Karpas-422 (cell line): ENCODE data around the gene AP3D1. TPM values are rescaled to one million over a fixed set of nuclear protein-coding genes. Genes with fewer than 3 reads are reported as not detected.
A peak's percentile ranks its signal among the peaks of the same experiment; 100 is the strongest.

Experiments used
- DNase-seq: peaks from one replicate; pipeline ENCODE4 v3.0.0-alpha.2; 2015
- H2AFZ ChIP-seq: fragments of 200-600 bp; sonication (generic); 2 replicates; pipeline ENCODE4 v1.6.1; 2014; ENCODE audit warnings: antibody characterized with exemption, low read length, mixed read lengths
- H3K27ac ChIP-seq: fragments of 200-600 bp; sonication (generic); 2 replicates; pipeline ENCODE4 v1.5.1; 2014; ENCODE audit warnings: mild to moderate bottlenecking, low read length, moderate library complexity
- H3K27me3 ChIP-seq: fragments of 200-600 bp; sonication (generic); 2 replicates; pipeline ENCODE4 v1.6.1; 2014; ENCODE audit warnings: low read length, mixed read lengths
- H3K36me3 ChIP-seq: fragments of 200-600 bp; sonication (generic); 2 replicates; pipeline ENCODE4 v1.6.1; 2014; ENCODE audit warnings: low read length, mixed read lengths; ENCODE audit not compliant: insufficient read depth
- H3K4me1 ChIP-seq: fragments of 200-600 bp; sonication (generic); 2 replicates; pipeline ENCODE4 v1.6.1; 2014; ENCODE audit warnings: mild to moderate bottlenecking, low read length, mixed read lengths
- H3K4me2 ChIP-seq: fragments of 200-600 bp; sonication (generic); 2 replicates; pipeline ENCODE4 v1.6.1; 2014; ENCODE audit warnings: low read length, low read depth, mild to moderate bottlenecking; ENCODE audit not compliant: poor library complexity, severe bottlenecking
- H3K4me3 ChIP-seq: fragments of 200-600 bp; sonication (generic); 2 replicates; pipeline ENCODE4 v1.5.1; 2014; ENCODE audit warnings: mild to moderate bottlenecking, antibody characterized with exemption, low read length, mixed read lengths
- H3K79me2 ChIP-seq: fragments of 200-600 bp; sonication (generic); 2 replicates; pipeline ENCODE4 v1.6.1; 2014; ENCODE audit warnings: mild to moderate bottlenecking, low read length, mixed read lengths
- H3K9ac ChIP-seq: fragments of 200-600 bp; sonication (generic); 2 replicates; pipeline ENCODE4 v1.6.0; 2014; ENCODE audit warnings: low read length
- H3K9me2 ChIP-seq: fragments of 200-600 bp; sonication (generic), shearing (Covaris generic); replicated peaks from 2 replicates; pipeline ENCODE4 v1.6.0; 2014; ENCODE audit warnings: mild to moderate bottlenecking, low read length, moderate library complexity; ENCODE audit not compliant: insufficient read depth
- H3K9me3 ChIP-seq: fragments of 300-700, 200-600 bp; sonication (generic); 2 replicates; pipeline ENCODE4 v1.6.1; 2014; ENCODE audit warnings: low read length, mixed read lengths
- H4K20me1 ChIP-seq: fragments of 200-600 bp; sonication (generic); 2 replicates; pipeline ENCODE4 v1.6.1; 2014; ENCODE audit warnings: mild to moderate bottlenecking, antibody characterized with exemption, low read length, low read depth; ENCODE audit not compliant: insufficient read depth
- total RNA-seq: library from RNA; depleted of rRNA; stranded (reverse); fragments of >200 nt; shearing (Covaris generic); gene quantifications from 2 replicates; pipeline ENCODE4 v1.2.3, GENCODE V29; 2014; ENCODE audit warnings: low replicate concordance

The AP3D1 gene
- total RNA-seq, 1 experiment from 2014 or later: 82.3 TPM

DNA sequence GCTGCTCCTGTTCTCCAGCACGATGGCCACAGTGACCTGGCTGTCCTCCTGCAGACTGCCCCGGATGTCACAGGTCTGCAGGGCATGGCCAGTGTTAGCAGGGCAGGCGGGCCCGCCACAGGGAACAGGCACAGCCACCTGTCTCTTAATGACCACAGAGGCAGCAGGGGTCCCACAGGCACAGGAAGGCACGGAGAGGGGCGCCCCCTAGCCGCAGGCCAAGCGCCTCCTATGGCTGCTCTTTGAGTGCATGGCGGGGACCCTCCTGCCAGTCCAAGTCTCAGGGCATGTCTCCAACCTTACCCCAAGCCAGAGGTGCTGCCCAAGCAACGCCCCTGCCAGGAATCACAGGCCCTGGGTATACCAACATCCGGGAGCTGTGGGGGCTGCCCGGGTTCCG lies 40.5 kb downstream of the AP3D1 start:
- peaks cover 34% of the 10 kb centered on the region for H3K36me3 ChIP-seq
- H3K9ac ChIP-seq: no peak overlapping the region
- no peak overlapping the region for H3K4me3 ChIP-seq
- H3K9me2 ChIP-seq: no peaks in the 10 kb centered on the region
- H3K4me2 ChIP-seq: no peak overlapping the region
- no peaks in the 10 kb centered on the region; the same call in 1 of the 2 replicates for H3K9me3 ChIP-seq
- no peaks in the 10 kb centered on the region for H3K27me3 ChIP-seq
- peaks cover 5% of the 10 kb centered on the region; the same call in 1 of the 2 replicates for H3K79me2 ChIP-seq
- no peaks in the 10 kb centered on the region for H3K4me1 ChIP-seq
- no peak overlapping the region for H2AFZ ChIP-seq
- no peaks in the 10 kb centered on the region for H4K20me1 ChIP-seq
- DNase-seq: peak; percentile 71
- H3K27ac ChIP-seq: no peak overlapping the region

DNA sequence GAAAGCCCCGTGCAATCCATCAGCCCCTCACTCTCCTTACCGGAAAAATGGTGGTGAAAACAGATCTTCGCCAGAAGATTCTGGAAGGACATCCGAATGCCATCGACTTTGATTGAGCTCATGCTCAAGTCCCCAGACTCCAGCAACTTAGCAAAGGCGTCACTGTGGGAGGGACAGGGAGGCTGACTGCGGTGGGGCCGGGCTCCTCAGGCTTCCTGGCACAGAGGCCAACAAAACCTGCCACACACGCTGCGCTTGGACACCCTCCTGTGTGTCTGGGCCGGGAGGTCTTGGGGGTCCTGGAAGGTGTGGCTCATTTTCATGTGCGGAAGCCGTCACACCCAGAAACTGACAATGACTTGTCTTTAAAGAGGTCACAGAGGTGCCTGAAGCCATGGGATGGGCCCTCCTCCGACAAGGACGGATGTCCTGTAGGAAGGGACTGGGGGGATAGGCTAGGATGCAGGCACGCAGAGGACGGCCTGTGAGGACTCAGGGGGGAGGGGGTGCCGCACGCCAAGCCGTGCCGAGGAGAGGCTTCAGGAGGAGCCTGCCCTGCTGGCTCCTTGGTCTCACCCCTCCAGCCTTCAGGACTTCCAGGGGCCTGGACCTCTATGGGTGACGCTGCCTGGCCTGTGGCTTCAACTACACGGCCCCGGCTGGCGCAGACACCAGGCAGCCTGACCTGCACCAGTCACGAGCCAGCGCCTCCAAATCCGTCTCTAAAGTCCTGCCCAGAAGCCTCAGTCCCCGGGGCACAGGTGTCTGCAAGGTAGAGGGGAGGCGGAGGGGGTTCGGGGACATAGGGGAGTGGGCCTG lies 42.1 kb downstream of the AP3D1 start:
- no peak overlapping the region for H2AFZ ChIP-seq
- no peak overlapping the region for H3K27ac ChIP-seq
- no peaks in the 10 kb centered on the region for H3K4me1 ChIP-seq
- H3K4me2 ChIP-seq: no peak overlapping the region
- no peaks in the 10 kb centered on the region for H3K27me3 ChIP-seq
- no peaks in the 10 kb centered on the region for H4K20me1 ChIP-seq
- no peak overlapping the region for H3K9ac ChIP-seq
- H3K79me2 ChIP-seq: peaks cover 10% of the 10 kb centered on the region
- peaks cover 40% of the 10 kb centered on the region for H3K36me3 ChIP-seq
- H3K9me3 ChIP-seq: no peaks in the 10 kb centered on the region; the same call in 1 of the 2 replicates
- H3K4me3 ChIP-seq: no peak overlapping the region
- DNase-seq: no peak
- H3K9me2 ChIP-seq: no peaks in the 10 kb centered on the region

DNA sequence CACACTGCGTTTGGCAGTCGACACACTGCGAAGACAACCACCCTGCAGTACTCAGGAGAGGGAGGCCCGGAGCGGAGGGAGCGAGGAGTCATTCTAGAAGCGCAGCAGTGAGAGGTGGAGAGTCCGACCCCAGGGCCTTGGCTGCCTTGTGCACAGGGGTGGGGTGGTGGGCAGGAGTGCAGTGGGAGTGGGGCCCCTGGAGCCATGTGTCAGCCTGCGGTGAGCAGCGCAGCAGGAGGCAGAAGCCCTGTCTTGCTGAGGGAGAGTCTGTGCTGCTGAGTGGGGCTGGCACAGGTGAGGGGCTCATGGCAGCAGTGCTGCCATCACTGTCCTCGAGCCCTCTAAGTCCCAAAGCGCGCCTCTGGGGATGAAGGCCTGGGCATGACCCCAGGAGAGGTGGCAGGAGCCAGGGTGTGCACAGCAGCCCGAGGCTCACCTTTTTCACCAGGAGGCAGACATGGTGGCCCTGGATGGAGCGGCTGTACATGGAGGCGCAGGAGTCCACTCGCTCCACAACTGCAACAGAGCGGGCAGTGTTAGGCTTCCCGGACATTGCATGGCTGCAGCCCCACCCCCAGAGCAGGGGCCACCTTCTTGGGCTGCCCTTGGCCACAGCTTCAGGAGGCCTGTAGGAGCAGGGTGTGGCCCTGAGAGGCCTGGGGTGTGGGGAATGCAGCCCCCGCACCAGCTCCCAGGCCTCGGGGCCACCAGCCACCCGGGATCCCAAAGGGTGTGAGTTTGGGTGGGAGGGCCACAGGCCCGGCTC lies 42.9 kb downstream of the AP3D1 start:
- no peak overlapping the region for H3K9ac ChIP-seq
- H4K20me1 ChIP-seq: 0 out of 2 replicates have a peak, but pooled peaks cover 5% of the 10 kb centered on the region
- H3K27ac ChIP-seq: no peak overlapping the region
- no peak overlapping the region for H2AFZ ChIP-seq
- H3K36me3 ChIP-seq: peaks cover 40% of the 10 kb centered on the region
- no peaks in the 10 kb centered on the region for H3K4me1 ChIP-seq
- DNase-seq: no peak
- no peaks in the 10 kb centered on the region; the same call in 1 of the 2 replicates for H3K9me3 ChIP-seq
- H3K4me2 ChIP-seq: no peak overlapping the region
- H3K79me2 ChIP-seq: peaks cover 15% of the 10 kb centered on the region
- H3K4me3 ChIP-seq: no peak overlapping the region
- no peaks in the 10 kb centered on the region for H3K9me2 ChIP-seq
- no peaks in the 10 kb centered on the region for H3K27me3 ChIP-seq

DNA sequence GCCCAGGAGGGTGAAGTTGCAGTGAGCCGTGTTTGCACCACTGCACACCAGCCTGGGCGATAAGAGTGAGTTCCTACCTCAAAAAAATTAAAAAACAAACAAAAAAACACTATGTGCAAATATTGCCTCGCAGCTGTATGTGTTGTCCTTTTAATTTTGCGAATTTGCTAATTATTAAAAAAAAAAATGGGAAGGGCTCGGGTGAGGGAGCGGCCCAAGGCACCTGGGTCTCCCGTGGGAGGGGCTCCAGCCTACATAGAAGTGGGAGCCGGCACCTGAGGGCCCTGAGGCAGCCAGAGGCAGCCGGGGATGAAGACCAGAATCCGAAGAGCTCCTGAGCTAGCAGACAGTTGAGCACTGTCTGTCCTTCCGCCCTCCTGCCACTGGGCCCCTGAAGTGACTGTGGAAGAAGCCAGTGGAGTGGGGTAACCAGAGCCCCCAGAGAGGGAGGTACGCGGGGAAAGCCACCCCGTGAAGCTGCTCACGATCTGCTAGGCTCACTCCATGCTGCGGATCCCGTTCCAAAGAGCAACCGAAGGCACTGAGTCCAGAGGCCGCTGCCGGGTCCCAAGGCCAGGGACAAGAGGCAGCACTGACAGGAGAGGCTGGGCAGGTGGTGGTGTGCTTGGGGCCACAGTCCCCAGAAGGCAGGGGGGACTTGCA lies 48.2 kb downstream of the AP3D1 start:
- Histone ChIP-seq H3K79me2 (peaks cover 23% of the 10 kb centered on the region), H3K4me1 (peaks cover 10% of the 10 kb centered on the region), H4K20me1 (peaks cover 8% of the 10 kb centered on the region; the same call in 1 of the 2 replicates), H3K9ac (no peak overlapping the region), H3K4me3 (no peak overlapping the region), H2AFZ (no peak overlapping the region), H3K27me3 (no peaks in the 10 kb centered on the region), H3K4me2 (no peak overlapping the region), H3K9me2 (no peaks in the 10 kb centered on the region), H3K27ac (no peak overlapping the region), H3K36me3 (peaks cover 26% of the 10 kb centered on the region), H3K9me3 (no peaks in the 10 kb centered on the region; the same call in 1 of the 2 replicates)
- no peak for DNase-seq

DNA sequence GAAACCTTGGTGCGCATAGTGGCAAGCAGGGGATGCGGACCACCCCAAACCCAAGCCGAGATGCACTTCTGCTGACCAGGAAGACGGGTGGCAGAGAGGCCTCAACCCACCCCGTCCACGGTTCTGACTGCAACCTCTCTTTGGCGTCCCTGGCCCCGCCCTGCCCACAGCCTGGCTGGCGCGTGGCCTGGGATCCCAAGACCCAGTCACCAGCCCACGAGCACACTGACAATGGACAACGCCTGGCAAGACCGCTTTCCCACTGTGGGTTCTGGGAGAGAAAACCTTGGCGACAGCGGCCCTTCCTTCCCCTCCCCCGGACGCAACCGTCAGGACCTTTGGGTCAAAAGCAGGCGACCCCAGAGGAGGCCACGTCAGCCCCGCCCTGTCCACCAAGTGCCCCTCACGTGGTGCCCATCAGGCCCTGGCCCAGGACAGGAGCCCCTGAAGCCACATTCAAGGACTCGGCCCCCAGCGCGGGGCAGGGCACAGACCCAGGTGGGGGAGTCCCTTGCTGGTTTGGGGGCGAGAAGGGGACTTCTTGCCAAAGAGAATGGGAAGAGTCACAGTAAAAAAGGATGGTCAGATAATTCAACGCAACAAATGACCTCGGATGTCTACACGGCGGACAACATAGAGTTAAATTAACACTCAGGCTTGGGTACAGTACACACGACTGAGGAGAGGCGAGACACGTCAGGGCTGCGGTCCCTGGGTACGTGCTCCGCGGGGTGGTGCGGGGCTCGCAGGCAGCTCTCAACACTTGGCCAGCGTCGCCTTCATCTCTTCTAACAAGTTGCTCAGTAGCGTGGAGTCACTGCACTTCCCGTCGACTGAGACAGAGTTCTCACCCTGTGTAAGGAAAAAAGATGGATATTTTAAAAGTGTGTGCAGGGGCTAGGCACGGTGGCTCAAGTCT lies 49.7 kb downstream of the AP3D1 start:
- Histone ChIP-seq H3K4me1 (peaks cover 23% of the 10 kb centered on the region), H3K9ac (no peak overlapping the region), H3K9me3 (no peaks in the 10 kb centered on the region; the same call in 1 of the 2 replicates), H3K4me3 (no peak overlapping the region), H3K27me3 (no peaks in the 10 kb centered on the region), H3K27ac (no peak overlapping the region), H3K79me2 (peaks cover 32% of the 10 kb centered on the region), H3K36me3 (peaks cover 15% of the 10 kb centered on the region), H3K4me2 (no peak overlapping the region), H3K9me2 (no peaks in the 10 kb centered on the region), H2AFZ (no peak overlapping the region), H4K20me1 (peaks cover 15% of the 10 kb centered on the region; the same call in 1 of the 2 replicates)
- no peak for DNase-seq

DNA sequence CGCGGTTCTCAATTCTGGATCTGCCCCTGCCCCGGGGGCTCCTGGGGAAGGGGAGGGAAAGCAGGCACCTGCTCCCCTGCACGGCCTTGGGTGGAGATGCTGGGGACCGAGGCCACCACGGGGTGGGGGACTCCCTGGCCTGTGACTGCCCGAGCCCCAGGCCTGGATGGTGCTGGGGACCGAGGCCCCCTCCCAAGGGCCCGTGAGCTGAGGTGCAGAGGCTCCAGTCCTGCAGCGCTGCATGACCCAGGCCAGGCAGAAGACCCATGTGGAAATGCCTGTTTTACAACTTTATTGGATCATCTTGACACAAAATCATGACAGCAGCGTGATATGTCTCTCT lies 50.7 kb downstream of the AP3D1 start:
- DNase-seq: no peak
- Histone ChIP-seq H3K36me3 (peaks cover 5% of the 10 kb centered on the region), H3K27ac (no peak overlapping the region), H3K9me2 (no peaks in the 10 kb centered on the region), H3K27me3 (no peaks in the 10 kb centered on the region), H3K9ac (no peak overlapping the region), H3K79me2 (peaks cover 33% of the 10 kb centered on the region), H3K4me2 (no peak overlapping the region), H4K20me1 (peaks cover 15% of the 10 kb centered on the region; the same call in 1 of the 2 replicates), H3K4me1 (peaks cover 23% of the 10 kb centered on the region), H2AFZ (no peak overlapping the region), H3K4me3 (no peak overlapping the region), H3K9me3 (no peaks in the 10 kb centered on the region; the same call in 1 of the 2 replicates)

DNA sequence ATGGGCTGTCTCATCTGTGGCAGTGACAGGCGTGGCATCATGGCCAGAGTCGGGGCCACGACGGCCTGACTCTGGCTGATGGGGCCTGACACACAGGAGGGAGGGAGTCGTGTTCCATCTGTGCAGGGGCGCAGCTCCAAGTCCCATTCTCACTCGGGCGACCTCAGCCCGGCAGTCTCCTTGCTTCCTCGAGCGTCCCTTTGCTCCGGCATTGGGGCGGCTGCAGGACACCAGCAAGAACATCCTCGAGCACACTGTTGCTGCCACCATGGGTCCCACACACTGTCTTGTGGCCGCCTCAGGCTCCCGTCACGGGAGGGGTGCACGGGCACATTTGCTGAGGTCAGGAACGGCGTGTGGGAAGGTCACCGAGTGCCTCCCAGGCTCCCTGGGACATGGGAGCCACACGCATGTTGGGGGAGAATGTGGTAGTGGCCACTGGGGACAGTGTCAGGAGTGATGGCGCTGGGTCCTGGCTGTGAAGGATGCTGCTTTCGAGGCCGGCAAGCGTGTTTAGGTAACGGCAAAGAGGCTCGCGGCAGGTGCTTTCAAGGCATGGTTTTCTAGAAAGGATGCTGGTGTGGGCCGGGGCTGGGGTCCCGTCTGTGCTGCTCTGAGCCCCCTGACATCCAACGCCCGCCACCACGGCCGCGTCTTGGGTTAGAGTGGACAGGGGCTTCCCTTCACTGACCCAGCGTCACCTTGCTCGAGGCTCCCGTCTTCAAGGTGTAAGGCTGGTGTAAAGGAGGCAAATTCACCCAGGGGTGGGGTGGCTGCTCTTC lies 51.2 kb downstream of the AP3D1 start:
- no peaks in the 10 kb centered on the region for H3K9me2 ChIP-seq
- no peak overlapping the region for H3K27ac ChIP-seq
- H3K27me3 ChIP-seq: no peaks in the 10 kb centered on the region
- H3K9me3 ChIP-seq: no peaks in the 10 kb centered on the region
- peaks cover 23% of the 10 kb centered on the region for H3K4me1 ChIP-seq
- peaks cover 38% of the 10 kb centered on the region for H3K79me2 ChIP-seq
- H3K4me3 ChIP-seq: no peak overlapping the region
- peaks cover 15% of the 10 kb centered on the region; the same call in 1 of the 2 replicates for H4K20me1 ChIP-seq
- DNase-seq: no peak
- H3K4me2 ChIP-seq: no peak overlapping the region
- H2AFZ ChIP-seq: no peak overlapping the region
- peaks cover 8% of the 10 kb centered on the region for H3K36me3 ChIP-seq
- no peak overlapping the region for H3K9ac ChIP-seq
